Measurements from ENCODE around the gene OR52L1.

OR52L1 gene

GRCh38 chr11:5938603-5938965 lies 48.2 kb downstream of the OR52L1 start:
- DNase-seq: no peak

GRCh38 chr11:5937868-5938602 lies 48.8 kb downstream of the OR52L1 start:
- DNase-seq: no peak
